Skeletal muscle tissue (tissue), 4 donors: ENCODE data around the gene MCF2L2. TPM values are rescaled to one million over a fixed set of nuclear protein-coding genes. Genes with fewer than 3 reads are reported as not detected.
A peak's percentile ranks its signal among the peaks of the same experiment; 100 is the strongest.

Experiments used
- H3K27ac ChIP-seq: one replicate; pipeline ENCODE4 v1.7.0; 2013; ENCODE audit warnings: mild to moderate bottlenecking, low read depth, low read length, inconsistent platforms
- H3K27me3 ChIP-seq, 3 donors: one replicate each; pipeline ENCODE4 v1.7.0; 2013; ENCODE audit warnings: low read length in 3 of 3; ENCODE audit not compliant: control insufficient read depth in 3 of 3, insufficient read depth in 3 of 3
- H3K36me3 ChIP-seq, 3 donors: one replicate each; pipeline ENCODE4 v1.7.0; 2013; ENCODE audit warnings: low read length in 3 of 3; ENCODE audit not compliant: control insufficient read depth in 3 of 3, insufficient read depth in 3 of 3
- H3K4me1 ChIP-seq, 3 donors: one replicate each; pipeline ENCODE4 v1.7.0; 2013; ENCODE audit warnings: low read length in 3 of 3, mild to moderate bottlenecking in 3 of 3; ENCODE audit not compliant: control insufficient read depth in 3 of 3, insufficient read depth in 3 of 3
- H3K4me3 ChIP-seq, 3 donors: one replicate each; pipeline ENCODE4 v1.7.0; 2013; ENCODE audit warnings: low read length in 3 of 3
- H3K9ac ChIP-seq, 3 donors: one replicate each; pipeline ENCODE4 v1.7.0; 2013; ENCODE audit warnings: low read length in 3 of 3, mild to moderate bottlenecking in 3 of 3, moderate library complexity in 2 of 3, low read depth in 1 of 3
- H3K9me3 ChIP-seq, 3 donors: one replicate each; pipeline ENCODE4 v1.7.0; 2013; ENCODE audit warnings: low read length in 3 of 3; ENCODE audit not compliant: control insufficient read depth in 3 of 3
- total RNA-seq: library from RNA; depleted of rRNA; stranded (reverse); fragments of >200 nt; gene quantifications from one replicate; pipeline ENCODE4 v1.2.3, GENCODE V29; 2014
- donor health status: Osteomylitis.

Gene MCF2L2
- total RNA-seq, 1 donor from 2014 or later = under 0.01 TPM

- Histone ChIP-seq H3K27ac (peak overlapping the region; percentile 90), H3K4me1 (peaks cover 6 to 18% (median 8%) of the 10 kb centered on the region in 3 donors), H3K27me3 (no peaks in the 10 kb centered on the region), H3K9ac (peak overlapping the region; percentile 67 to 90 (median 89)), H3K9me3 (no peaks in the 10 kb centered on the region), H3K4me3 (peak overlapping the region; percentile 76 to 81 (median 76)), H3K36me3 (peaks cover 0 to 4% (median 0%) of the 10 kb centered on the region in 3 donors)
Observed at GRCh38 chr3:183255348-183255730, 173.1 kb downstream of the MCF2L2 start.

GRCh38 chr3:183254487-183255347, 173.7 kb downstream of the MCF2L2 start:
- no peaks in the 10 kb centered on the region for H3K9me3 ChIP-seq
- peaks cover 3 to 14% (median 4%) of the 10 kb centered on the region in 3 donors for H3K4me1 ChIP-seq
- H3K27me3 ChIP-seq = no peaks in the 10 kb centered on the region
- H3K27ac ChIP-seq = peak overlapping the region; percentile 90
- H3K4me3 ChIP-seq = peak overlapping the region; percentile 76 to 81 (median 76)
- H3K9ac ChIP-seq = peak overlapping the region; percentile 67 to 90 (median 89)
- H3K36me3 ChIP-seq = peaks cover 0 to 4% (median 0%) of the 10 kb centered on the region in 3 donors

GRCh38 chr3:183253528-183254486, 174.6 kb downstream of the MCF2L2 start:
- H3K4me1 ChIP-seq = peaks cover 3 to 10% (median 4%) of the 10 kb centered on the region in 3 donors
- peak overlapping the region; percentile 76 to 81 (median 81) for H3K4me3 ChIP-seq
- H3K9ac ChIP-seq = peak overlapping the region; percentile 82 to 90 (median 89)
- H3K27ac ChIP-seq = peak overlapping the region; percentile 90
- H3K27me3 ChIP-seq = no peaks in the 10 kb centered on the region
- no peaks in the 10 kb centered on the region for H3K9me3 ChIP-seq
- H3K36me3 ChIP-seq = peaks cover 0 to 4% (median 0%) of the 10 kb centered on the region in 3 donors

- Histone ChIP-seq H3K9ac (peak within 1 kb of the TSS; percentile 82 to 90 (median 89)), H3K27me3 (no peaks in the 10 kb centered on the region), H3K36me3 (peaks cover 0 to 4% (median 0%) of the 10 kb centered on the region in 3 donors), H3K27ac (peak within 1 kb of the TSS; percentile 90), H3K9me3 (no peaks in the 10 kb centered on the region), H3K4me1 (peaks cover 3 to 10% (median 4%) of the 10 kb centered on the region in 3 donors), H3K4me3 (peak within 1 kb of the TSS; percentile 76 to 81 (median 81))
Observed at GRCh38 chr3:183252973-183253527, 175.4 kb downstream of the MCF2L2 start, which contains the start of gene B3GNT5. B3GNT5 (plus strand) TSS chr3:183253253; CDS start chr3:183269799, 16,546 bp downstream.

GRCh38 chr3:183252118-183252782, 176.2 kb downstream of the MCF2L2 start:
- peaks cover 0 to 1% (median 0%) of the 10 kb centered on the region in 3 donors for H3K36me3 ChIP-seq
- no peak overlapping the region for H3K9ac ChIP-seq
- H3K4me3 ChIP-seq = no peak overlapping the region
- H3K9me3 ChIP-seq = no peaks in the 10 kb centered on the region
- H3K27ac ChIP-seq = no peak overlapping the region
- no peaks in the 10 kb centered on the region for H3K27me3 ChIP-seq
- H3K4me1 ChIP-seq = peaks cover 3 to 10% (median 4%) of the 10 kb centered on the region in 3 donors

GRCh38 chr3:183249006-183249718, 179.3 kb downstream of the MCF2L2 start:
- no peak overlapping the region for H3K9ac ChIP-seq
- H3K27me3 ChIP-seq = no peaks in the 10 kb centered on the region
- H3K36me3 ChIP-seq = no peaks in the 10 kb centered on the region
- no peak overlapping the region for H3K4me3 ChIP-seq
- no peaks in the 10 kb centered on the region for H3K9me3 ChIP-seq
- H3K27ac ChIP-seq = no peak overlapping the region
- peaks cover 0 to 7% (median 6%) of the 10 kb centered on the region in 3 donors for H3K4me1 ChIP-seq

- no peak overlapping the region for H3K9ac ChIP-seq
- H3K9me3 ChIP-seq = peaks cover 0 to 3% (median 3%) of the 10 kb centered on the region in 3 donors
- peaks cover 0 to 3% (median 0%) of the 10 kb centered on the region in 3 donors for H3K4me1 ChIP-seq
- no peak overlapping the region for H3K27ac ChIP-seq
- H3K4me3 ChIP-seq = no peak overlapping the region
- no peaks in the 10 kb centered on the region for H3K36me3 ChIP-seq
- no peaks in the 10 kb centered on the region for H3K27me3 ChIP-seq
Observed at GRCh38 chr3:183247011-183247589, 181.3 kb downstream of the MCF2L2 start.

GRCh38 chr3:183244981-183245476, 183.4 kb downstream of the MCF2L2 start:
- Histone ChIP-seq H3K4me3 (no peak overlapping the region), H3K4me1 (peaks cover 0 to 3% (median 0%) of the 10 kb centered on the region in 3 donors), H3K27ac (no peak overlapping the region)

More at GRCh38 chr3:183244981-183245476, 183.4 kb downstream of the MCF2L2 start:
- Histone ChIP-seq H3K9ac (no peak overlapping the region), H3K9me3 (peaks cover 0 to 3% (median 3%) of the 10 kb centered on the region in 3 donors), H3K27me3 (no peaks in the 10 kb centered on the region), H3K36me3 (no peaks in the 10 kb centered on the region)
